HepG2 (cell line): Measurements from ENCODE around the gene DAB1. TPM values are rescaled to one million over a fixed set of nuclear protein-coding genes. Genes with fewer than 3 reads are reported as not detected.
A peak's percentile ranks its signal among the peaks of the same experiment; 100 is the strongest.

Source experiments
- GATA4 ChIP-seq: sonication (generic); IDR thresholded peaks from 2 replicates; pipeline ENCODE4 v1.6.1; 2016; ENCODE audit warnings: antibody characterized with exemption, low read depth, borderline replicate concordance
- SIX1 ChIP-seq: sonication (generic); formaldehyde crosslinking; IDR thresholded peaks from 2 replicates; pipeline ENCODE4 v1.4.0; 2020; ENCODE audit warnings: missing genetic modification reagents, borderline replicate concordance
- ZNF496 ChIP-seq: sonication (generic); formaldehyde crosslinking; IDR thresholded peaks from 2 replicates; pipeline ENCODE4 v1.8.1; 2023; ENCODE audit warnings: mild to moderate bottlenecking, moderate library complexity, missing genetic modification reagents; ENCODE audit not compliant: insufficient replicate concordance
- polyA plus RNA-seq, 8 experiments: library from polyadenylated mRNA; depleted of rRNA in 3 of 8; stranded (reverse) in 7 of 8; unstranded in 1 of 8; fragments of >200 nt; fragmentation: Illumina TruSeq in 4 of 8; extraction: Trizol in 4 of 8; gene quantifications; 2 replicates each; pipeline versions ENCODE4 v1.2.1 to v1.2.3, GENCODE V29; 2011 to 2016; ENCODE audit warnings: low read depth in 4 of 8, missing spikeins in 1 of 8, mixed read lengths in 1 of 8; ENCODE audit not compliant: insufficient read depth in 1 of 8
- total RNA-seq, 5 experiments: library from RNA; depleted of rRNA; stranded (reverse); fragments of >200 nt; fragmentation: Illumina TruSeq; extraction: Trizol; gene quantifications; 2 replicates each; pipeline ENCODE4 v1.2.3, GENCODE V29; 2016; ENCODE audit warnings: low read depth in 1 of 5
- TF ChIP-seq, protein P1 (sequence below): sonication (generic); formaldehyde crosslinking; IDR thresholded peaks from 2 replicates; pipeline ENCODE4 v1.5.1; 2020; ENCODE audit warnings: mild to moderate bottlenecking, missing genetic modification reagents, borderline replicate concordance
- TF ChIP-seq, protein P2 (sequence below), 2 experiments: fragments of 450-650 bp in 1 of 2; sonication (generic) in 1 of 2; formaldehyde crosslinking in 1 of 2; IDR thresholded peaks; 2 replicates each; pipeline versions ENCODE4 v1.6.1 to v1.8.0; 2016 to 2022; ENCODE audit warnings: antibody characterized with exemption in 1 of 2, mild to moderate bottlenecking in 1 of 2, missing genetic modification reagents in 1 of 2
- TF ChIP-seq, protein P3 (sequence below): sonication (generic); formaldehyde crosslinking; conservative IDR thresholded peaks from 2 replicates; pipeline ENCODE4 v1.5.0; 2020; ENCODE audit warnings: missing genetic modification reagents
- TF ChIP-seq, protein P4 (sequence below): sonication (generic); formaldehyde crosslinking; IDR thresholded peaks from 2 replicates; pipeline ENCODE4 v1.4.0; 2020; ENCODE audit warnings: missing genetic modification reagents, borderline replicate concordance

DAB1 gene
- total and polyA plus RNA-seq, 2 of the 13 experiments (the other 11 are each of a cell fraction or from before 2014, with no cell fraction given) = 0.04 to 0.13 TPM

DNA sequence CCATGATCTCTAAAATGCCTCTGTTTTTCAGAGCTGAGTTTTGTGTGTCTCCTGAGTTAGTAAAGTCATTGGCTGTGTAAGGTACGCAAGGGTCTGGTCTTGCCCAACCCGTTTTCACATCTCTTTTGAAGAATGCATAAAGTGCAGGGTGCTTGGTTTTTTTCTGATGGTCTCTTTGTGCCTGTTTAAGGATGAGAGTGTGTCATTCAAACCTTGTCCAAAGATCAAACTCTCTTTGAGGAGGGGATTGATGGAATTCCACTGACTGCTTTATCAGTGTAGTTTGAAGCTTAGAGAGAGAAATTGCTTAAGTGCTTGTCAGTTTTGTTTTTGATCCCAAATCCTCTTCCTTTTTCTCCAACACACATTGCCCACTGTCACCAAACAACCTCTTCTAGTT, 438.0 kb downstream of the DAB1 start (continued):
- TF ChIP-seq, protein P1, sequence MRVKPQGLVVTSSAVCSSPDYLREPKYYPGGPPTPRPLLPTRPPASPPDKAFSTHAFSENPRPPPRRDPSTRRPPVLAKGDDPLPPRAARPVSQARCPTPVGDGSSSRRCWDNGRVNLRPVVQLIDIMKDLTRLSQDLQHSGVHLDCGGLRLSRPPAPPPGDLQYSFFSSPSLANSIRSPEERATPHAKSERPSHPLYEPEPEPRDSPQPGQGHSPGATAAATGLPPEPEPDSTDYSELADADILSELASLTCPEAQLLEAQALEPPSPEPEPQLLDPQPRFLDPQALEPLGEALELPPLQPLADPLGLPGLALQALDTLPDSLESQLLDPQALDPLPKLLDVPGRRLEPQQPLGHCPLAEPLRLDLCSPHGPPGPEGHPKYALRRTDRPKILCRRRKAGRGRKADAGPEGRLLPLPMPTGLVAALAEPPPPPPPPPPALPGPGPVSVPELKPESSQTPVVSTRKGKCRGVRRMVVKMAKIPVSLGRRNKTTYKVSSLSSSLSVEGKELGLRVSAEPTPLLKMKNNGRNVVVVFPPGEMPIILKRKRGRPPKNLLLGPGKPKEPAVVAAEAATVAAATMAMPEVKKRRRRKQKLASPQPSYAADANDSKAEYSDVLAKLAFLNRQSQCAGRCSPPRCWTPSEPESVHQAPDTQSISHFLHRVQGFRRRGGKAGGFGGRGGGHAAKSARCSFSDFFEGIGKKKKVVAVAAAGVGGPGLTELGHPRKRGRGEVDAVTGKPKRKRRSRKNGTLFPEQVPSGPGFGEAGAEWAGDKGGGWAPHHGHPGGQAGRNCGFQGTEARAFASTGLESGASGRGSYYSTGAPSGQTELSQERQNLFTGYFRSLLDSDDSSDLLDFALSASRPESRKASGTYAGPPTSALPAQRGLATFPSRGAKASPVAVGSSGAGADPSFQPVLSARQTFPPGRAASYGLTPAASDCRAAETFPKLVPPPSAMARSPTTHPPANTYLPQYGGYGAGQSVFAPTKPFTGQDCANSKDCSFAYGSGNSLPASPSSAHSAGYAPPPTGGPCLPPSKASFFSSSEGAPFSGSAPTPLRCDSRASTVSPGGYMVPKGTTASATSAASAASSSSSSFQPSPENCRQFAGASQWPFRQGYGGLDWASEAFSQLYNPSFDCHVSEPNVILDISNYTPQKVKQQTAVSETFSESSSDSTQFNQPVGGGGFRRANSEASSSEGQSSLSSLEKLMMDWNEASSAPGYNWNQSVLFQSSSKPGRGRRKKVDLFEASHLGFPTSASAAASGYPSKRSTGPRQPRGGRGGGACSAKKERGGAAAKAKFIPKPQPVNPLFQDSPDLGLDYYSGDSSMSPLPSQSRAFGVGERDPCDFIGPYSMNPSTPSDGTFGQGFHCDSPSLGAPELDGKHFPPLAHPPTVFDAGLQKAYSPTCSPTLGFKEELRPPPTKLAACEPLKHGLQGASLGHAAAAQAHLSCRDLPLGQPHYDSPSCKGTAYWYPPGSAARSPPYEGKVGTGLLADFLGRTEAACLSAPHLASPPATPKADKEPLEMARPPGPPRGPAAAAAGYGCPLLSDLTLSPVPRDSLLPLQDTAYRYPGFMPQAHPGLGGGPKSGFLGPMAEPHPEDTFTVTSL = peak; percentile 34; the same call in 1 of the 2 replicates
- no peak for TF ChIP-seq GATA4
- TF ChIP-seq, protein P2, sequence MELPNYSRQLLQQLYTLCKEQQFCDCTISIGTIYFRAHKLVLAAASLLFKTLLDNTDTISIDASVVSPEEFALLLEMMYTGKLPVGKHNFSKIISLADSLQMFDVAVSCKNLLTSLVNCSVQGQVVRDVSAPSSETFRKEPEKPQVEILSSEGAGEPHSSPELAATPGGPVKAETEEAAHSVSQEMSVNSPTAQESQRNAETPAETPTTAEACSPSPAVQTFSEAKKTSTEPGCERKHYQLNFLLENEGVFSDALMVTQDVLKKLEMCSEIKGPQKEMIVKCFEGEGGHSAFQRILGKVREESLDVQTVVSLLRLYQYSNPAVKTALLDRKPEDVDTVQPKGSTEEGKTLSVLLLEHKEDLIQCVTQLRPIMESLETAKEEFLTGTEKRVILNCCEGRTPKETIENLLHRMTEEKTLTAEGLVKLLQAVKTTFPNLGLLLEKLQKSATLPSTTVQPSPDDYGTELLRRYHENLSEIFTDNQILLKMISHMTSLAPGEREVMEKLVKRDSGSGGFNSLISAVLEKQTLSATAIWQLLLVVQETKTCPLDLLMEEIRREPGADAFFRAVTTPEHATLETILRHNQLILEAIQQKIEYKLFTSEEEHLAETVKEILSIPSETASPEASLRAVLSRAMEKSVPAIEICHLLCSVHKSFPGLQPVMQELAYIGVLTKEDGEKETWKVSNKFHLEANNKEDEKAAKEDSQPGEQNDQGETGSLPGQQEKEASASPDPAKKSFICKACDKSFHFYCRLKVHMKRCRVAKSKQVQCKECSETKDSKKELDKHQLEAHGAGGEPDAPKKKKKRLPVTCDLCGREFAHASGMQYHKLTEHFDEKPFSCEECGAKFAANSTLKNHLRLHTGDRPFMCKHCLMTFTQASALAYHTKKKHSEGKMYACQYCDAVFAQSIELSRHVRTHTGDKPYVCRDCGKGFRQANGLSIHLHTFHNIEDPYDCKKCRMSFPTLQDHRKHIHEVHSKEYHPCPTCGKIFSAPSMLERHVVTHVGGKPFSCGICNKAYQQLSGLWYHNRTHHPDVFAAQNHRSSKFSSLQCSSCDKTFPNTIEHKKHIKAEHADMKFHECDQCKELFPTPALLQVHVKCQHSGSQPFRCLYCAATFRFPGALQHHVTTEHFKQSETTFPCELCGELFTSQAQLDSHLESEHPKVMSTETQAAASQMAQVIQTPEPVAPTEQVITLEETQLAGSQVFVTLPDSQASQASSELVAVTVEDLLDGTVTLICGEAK (IDR thresholded peaks at IDR 0.05) = no peak
- TF ChIP-seq, protein P2 (CRISPR knock-in tag; IDR thresholded peaks at IDR 0.05) = no peak
- TF ChIP-seq ZNF496 (CRISPR knock-in tag) = no peak
- TF ChIP-seq, protein P3, sequence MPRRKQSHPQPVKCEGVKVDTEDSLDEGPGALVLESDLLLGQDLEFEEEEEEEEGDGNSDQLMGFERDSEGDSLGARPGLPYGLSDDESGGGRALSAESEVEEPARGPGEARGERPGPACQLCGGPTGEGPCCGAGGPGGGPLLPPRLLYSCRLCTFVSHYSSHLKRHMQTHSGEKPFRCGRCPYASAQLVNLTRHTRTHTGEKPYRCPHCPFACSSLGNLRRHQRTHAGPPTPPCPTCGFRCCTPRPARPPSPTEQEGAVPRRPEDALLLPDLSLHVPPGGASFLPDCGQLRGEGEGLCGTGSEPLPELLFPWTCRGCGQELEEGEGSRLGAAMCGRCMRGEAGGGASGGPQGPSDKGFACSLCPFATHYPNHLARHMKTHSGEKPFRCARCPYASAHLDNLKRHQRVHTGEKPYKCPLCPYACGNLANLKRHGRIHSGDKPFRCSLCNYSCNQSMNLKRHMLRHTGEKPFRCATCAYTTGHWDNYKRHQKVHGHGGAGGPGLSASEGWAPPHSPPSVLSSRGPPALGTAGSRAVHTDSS = no peak
- TF ChIP-seq, protein P4, sequence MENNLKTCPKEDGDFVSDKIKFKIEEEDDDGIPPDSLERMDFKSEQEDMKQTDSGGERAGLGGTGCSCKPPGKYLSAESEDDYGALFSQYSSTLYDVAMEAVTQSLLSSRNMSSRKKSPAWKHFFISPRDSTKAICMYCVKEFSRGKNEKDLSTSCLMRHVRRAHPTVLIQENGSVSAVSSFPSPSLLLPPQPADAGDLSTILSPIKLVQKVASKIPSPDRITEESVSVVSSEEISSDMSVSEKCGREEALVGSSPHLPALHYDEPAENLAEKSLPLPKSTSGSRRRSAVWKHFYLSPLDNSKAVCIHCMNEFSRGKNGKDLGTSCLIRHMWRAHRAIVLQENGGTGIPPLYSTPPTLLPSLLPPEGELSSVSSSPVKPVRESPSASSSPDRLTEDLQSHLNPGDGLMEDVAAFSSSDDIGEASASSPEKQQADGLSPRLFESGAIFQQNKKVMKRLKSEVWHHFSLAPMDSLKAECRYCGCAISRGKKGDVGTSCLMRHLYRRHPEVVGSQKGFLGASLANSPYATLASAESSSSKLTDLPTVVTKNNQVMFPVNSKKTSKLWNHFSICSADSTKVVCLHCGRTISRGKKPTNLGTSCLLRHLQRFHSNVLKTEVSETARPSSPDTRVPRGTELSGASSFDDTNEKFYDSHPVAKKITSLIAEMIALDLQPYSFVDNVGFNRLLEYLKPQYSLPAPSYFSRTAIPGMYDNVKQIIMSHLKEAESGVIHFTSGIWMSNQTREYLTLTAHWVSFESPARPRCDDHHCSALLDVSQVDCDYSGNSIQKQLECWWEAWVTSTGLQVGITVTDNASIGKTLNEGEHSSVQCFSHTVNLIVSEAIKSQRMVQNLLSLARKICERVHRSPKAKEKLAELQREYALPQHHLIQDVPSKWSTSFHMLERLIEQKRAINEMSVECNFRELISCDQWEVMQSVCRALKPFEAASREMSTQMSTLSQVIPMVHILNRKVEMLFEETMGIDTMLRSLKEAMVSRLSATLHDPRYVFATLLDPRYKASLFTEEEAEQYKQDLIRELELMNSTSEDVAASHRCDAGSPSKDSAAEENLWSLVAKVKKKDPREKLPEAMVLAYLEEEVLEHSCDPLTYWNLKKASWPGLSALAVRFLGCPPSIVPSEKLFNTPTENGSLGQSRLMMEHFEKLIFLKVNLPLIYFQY (CRISPR knock-in tag) = no peak
- peak; percentile 26; the same call in 1 of the 2 replicates for TF ChIP-seq SIX1
